Right cardiac atrium (tissue), 5 donors: ENCODE results near the gene CCDC107. TPM values are rescaled to one million over a fixed set of nuclear protein-coding genes. Genes with fewer than 3 reads are reported as not detected.

Source experiments
- ATAC-seq, 2 donors: fragments of 200-7000 bp; cut with Tn5 transposase; one replicate each; pipeline versions ENCODE4 v1.8.0 to v1.9.1; 2020; ENCODE audit warnings: moderate library complexity in 2 of 2, mild to moderate bottlenecking in 1 of 2
- DNase-seq, 3 donors: peaks; one replicate each; pipeline ENCODE4 v3.0.0-alpha.2; 2020
- H3K27ac ChIP-seq: one replicate; pipeline ENCODE4 v1.5.1; 2013; ENCODE audit warnings: mild to moderate bottlenecking, low read length, control low read depth, moderate library complexity
- H3K27me3 ChIP-seq: one replicate; pipeline ENCODE4 v1.6.1; 2013; ENCODE audit not compliant: control insufficient read depth, insufficient read depth
- H3K4me1 ChIP-seq: one replicate; pipeline ENCODE4 v1.6.1; 2013; ENCODE audit warnings: low read length; ENCODE audit not compliant: control insufficient read depth, insufficient read depth
- H3K4me3 ChIP-seq: one replicate; pipeline ENCODE4 v1.5.1; 2013; ENCODE audit warnings: low read length, control low read depth
- H3K9me3 ChIP-seq: one replicate; pipeline ENCODE4 v1.6.1; 2013; ENCODE audit warnings: low read length; ENCODE audit not compliant: control insufficient read depth
- WGBS: extraction: QIAGEN DNeasy Blood & Tissue Kit; methylation state at CpG from one replicate; pipeline ENCODE4 v1.1.7; 2013; 5-methylcytosine and 5-hydroxymethylcytosine counted together
- intact Hi-C, 4 donors: fragments of 100-400 bp; cut with DNase I; formaldehyde crosslinking; loops; one replicate each; pipeline versions ENCODE4 v1.11.0 to v1.14.0; 2022 to 2023
- polyA plus RNA-seq: library from polyadenylated mRNA; stranded (reverse); fragments of 200-250 nt; gene quantifications from one replicate; pipeline ENCODE4 v1.2.3, GENCODE V29; 2013
- total RNA-seq, 4 donors: library from RNA; stranded (reverse); fragmentation: NEBNext Ultra II Directional; extraction: Animal tissue kit (Norgen Biotek cat#: 25700); gene quantifications; one replicate each; pipeline ENCODE4 v1.2.1, GENCODE V29; 2021
- donor health status: healthy with polysubstance abuse.
- donor health status: DM: no; HTN: yes; CAD: no.
- donor health status: DM: no; HTN: no; CAD: no.
- donor health status: DM: no; HTN: yes; CAD: no; lungs with severe emphysema.
- donor health status: DM: yes; HTN: yes; CAD: no.

The CCDC107 gene
- total and polyA plus RNA-seq, 5 donors: 54.7 to 75.0 (median 61.1) TPM

- intact Hi-C loops: loop anchor here in 1 of 4 donors (5.0 kb wide), 1 partner anchor 36 kb away; no protein-coding TSS in a partner anchor
- no peak for ATAC-seq
- no peaks in the 10 kb centered on the region for H3K4me1 ChIP-seq
Measured at GRCh38 chr9:35691334-35691650, 33.2 kb downstream of the CCDC107 start.

DNA sequence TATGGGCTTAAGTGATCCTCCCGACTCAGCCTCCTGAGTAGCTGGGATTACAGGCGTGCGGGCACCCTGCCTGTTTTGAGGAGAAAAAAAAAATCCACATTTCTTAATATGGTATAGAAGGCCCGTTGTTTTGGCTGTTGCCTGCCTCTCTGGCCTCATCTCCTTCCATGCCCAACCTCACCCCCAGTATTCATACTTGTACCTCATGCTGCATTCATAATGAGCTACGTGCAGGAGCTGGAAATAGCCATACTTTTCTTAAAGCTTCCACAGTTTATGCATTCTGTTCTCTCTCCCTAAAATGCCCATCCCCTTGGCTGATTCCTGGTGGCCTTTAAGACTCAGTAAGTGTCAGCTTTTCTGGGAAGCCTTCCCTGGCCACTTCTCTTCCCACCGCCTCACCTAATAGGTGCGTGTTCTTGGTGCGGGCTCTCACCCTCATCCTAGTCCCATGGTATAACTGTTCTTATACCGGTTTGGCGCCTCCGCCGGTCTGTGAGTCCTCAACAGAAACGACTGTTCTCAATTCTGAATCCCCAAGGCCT lies 33.7 kb downstream of the CCDC107 start:
- H3K4me1 ChIP-seq: no peaks in the 10 kb centered on the region
- WGBS: 69% methylated on average over 13 of the region's 13 CpGs
- ATAC-seq (no peak), DNase-seq (no peak)
- no peak overlapping the region for H3K4me3 ChIP-seq
- intact Hi-C loops: loop anchor here in 1 of 4 donors (5.0 kb wide), 1 partner anchor 35 kb away; no protein-coding TSS in a partner anchor
- peak overlapping the region; percentile 21 for H3K27ac ChIP-seq
- no peaks in the 10 kb centered on the region for H3K9me3 ChIP-seq
- H3K27me3 ChIP-seq: no peaks in the 10 kb centered on the region

More at GRCh38 chr9:35691334-35691650, 33.2 kb downstream of the CCDC107 start:
- DNase-seq: no peak
- H3K4me3 ChIP-seq: peak overlapping the region; percentile 70
- peak overlapping the region; percentile 93 for H3K27ac ChIP-seq
- 15% methylated on average over 10 of the region's 10 CpGs for WGBS
- H3K27me3 ChIP-seq: no peaks in the 10 kb centered on the region
- H3K9me3 ChIP-seq: no peaks in the 10 kb centered on the region

DNA sequence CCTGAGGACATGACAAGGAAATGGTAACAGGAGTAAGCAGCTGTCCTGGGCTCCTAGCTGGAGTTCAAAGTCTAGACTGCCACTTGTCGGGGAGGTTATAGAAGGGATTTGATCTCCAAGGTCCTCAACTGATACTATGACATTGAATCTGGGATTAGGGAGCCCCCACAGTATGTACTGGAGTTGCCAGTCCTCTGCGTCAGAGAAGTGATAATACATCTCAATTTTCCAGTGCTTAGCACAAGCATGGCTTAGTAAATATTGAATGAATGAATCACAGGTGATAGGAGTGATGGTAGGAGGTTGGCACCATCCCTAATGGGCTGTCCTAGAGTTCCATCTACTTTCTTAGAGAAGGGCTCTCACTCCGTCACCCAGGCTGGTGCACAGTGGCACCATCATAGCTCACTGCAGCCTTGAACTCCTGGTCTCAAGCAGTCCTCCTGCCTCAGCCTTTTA lies 37.9 kb downstream of the CCDC107 start:
- H3K27me3 ChIP-seq: no peaks in the 10 kb centered on the region
- H3K27ac ChIP-seq: no peak overlapping the region
- H3K4me3 ChIP-seq: no peak overlapping the region
- ATAC-seq: no peak
- no peak for DNase-seq
- 92% methylated on average over 3 of the region's 3 CpGs for WGBS
- intact Hi-C loops: loop anchor here in 1 of 4 donors (5.0 kb wide), 1 partner anchor 34 kb away; no protein-coding TSS in a partner anchor
- no peaks in the 10 kb centered on the region for H3K9me3 ChIP-seq
- no peaks in the 10 kb centered on the region for H3K4me1 ChIP-seq

- ATAC-seq (peak; percentile 68 to 71), DNase-seq (peak; percentile 61 to 81 (median 77))
- Histone ChIP-seq H3K4me3 (no peak overlapping the region), H3K4me1 (no peaks in the 10 kb centered on the region), H3K9me3 (no peaks in the 10 kb centered on the region), H3K27me3 (no peaks in the 10 kb centered on the region), H3K27ac (peak overlapping the region; percentile 6)
- WGBS: 38% methylated on average over 9 of the region's 9 CpGs
- intact Hi-C loops: loop anchor here in 1 of 4 donors (5.0 kb wide), 1 partner anchor 34 kb away; no protein-coding TSS in a partner anchor
Measured at GRCh38 chr9:35696520-35697215, 38.6 kb downstream of the CCDC107 start.

DNA sequence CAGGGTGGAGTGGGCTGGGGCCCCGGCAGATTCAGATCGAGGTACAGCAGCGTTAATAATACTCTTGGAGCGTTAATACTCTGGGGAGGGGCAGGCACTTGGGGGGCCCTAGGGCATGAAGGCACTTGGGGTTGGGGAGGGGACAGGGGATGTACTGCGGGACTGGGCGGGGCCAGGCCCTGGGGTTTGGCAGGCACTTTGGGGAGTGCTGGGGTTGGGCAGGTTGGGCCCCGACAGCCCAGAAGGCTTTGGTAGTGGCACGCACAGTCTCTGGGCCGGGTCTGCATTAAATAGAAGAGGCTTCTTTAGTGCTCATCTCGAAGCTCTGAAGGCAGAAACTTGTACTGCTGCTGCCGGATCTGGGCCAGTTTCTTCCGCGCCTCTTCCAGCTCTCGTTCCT lies 39.4 kb downstream of the CCDC107 start:
- Histone ChIP-seq H3K9me3 (no peaks in the 10 kb centered on the region), H3K4me3 (no peak overlapping the region), H3K4me1 (no peaks in the 10 kb centered on the region), H3K27me3 (no peaks in the 10 kb centered on the region), H3K27ac (no peak overlapping the region)
- intact Hi-C loops: loop anchor here in 1 of 4 donors (5.0 kb wide), 1 partner anchor 35 kb away; no protein-coding TSS in a partner anchor
- DNase-seq (no peak), ATAC-seq (peak; percentile 18 to 26)
- 76% methylated on average over 14 of the region's 14 CpGs for WGBS

DNA sequence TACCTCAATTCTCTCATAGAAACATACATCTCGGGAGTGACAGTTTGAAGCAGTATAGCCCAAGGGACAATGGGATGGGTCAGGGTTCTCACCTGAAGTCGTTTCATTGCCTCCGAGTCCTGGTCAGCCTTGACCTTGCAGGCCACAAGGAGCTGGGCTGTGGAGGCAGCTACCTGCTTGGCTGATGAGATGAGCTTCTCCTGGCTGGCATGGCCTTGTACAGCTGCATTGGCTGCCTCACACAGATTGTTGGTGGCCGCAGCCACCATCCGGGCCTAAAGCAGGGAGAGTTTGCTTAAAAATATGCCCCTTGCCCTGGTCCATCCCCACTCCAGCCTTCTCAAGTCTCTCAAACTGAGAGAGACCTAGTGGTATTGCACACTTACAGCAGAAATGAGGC lies 40.1 kb downstream of the CCDC107 start:
- Histone ChIP-seq H3K27ac (no peak overlapping the region), H3K4me1 (no peaks in the 10 kb centered on the region), H3K4me3 (no peak overlapping the region), H3K27me3 (no peaks in the 10 kb centered on the region), H3K9me3 (no peaks in the 10 kb centered on the region)
- 90% methylated on average over 5 of the region's 5 CpGs for WGBS
- intact Hi-C loops: loop anchor here in 1 of 4 donors (5.0 kb wide), 1 partner anchor 36 kb away; no protein-coding TSS in a partner anchor
- no peak for DNase-seq
- ATAC-seq: no peak

- intact Hi-C loops: no loop called here
- DNase-seq (no peak), ATAC-seq (no peak)
- Histone ChIP-seq H3K27me3 (no peaks in the 10 kb centered on the region), H3K4me3 (no peak overlapping the region), H3K4me1 (no peaks in the 10 kb centered on the region), H3K27ac (no peak overlapping the region), H3K9me3 (no peaks in the 10 kb centered on the region)
- 81% methylated on average over 11 of the region's 11 CpGs for WGBS
Measured at GRCh38 chr9:35700031-35700430, 41.9 kb downstream of the CCDC107 start.

DNA sequence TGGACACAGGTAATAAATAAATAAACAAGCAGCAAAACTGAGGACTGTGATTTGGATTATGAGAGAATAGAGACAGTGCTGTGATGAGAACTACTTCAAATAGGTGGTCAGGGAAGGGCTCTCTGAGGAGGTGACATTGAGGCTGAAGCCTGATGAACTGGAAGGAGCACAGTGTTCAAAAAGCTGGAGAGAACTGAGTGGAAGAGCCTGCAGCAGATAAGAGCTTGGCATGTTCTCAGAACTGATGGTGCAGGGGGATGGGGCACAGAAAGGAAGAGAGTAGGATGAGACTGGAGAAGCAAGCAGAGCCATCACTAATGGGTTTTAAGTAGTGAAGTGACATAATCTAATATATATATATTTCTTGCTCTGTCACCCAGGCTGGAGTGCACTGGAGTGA lies 42.9 kb downstream of the CCDC107 start:
- no peak overlapping the region for H3K4me3 ChIP-seq
- no peak overlapping the region for H3K27ac ChIP-seq
- no peaks in the 10 kb centered on the region for H3K27me3 ChIP-seq
- no peak for DNase-seq
- ATAC-seq: peak in 1 of 2 donors; percentile 53
- no peaks in the 10 kb centered on the region for H3K4me1 ChIP-seq
- H3K9me3 ChIP-seq: no peaks in the 10 kb centered on the region
- intact Hi-C loops: no loop called here

DNA sequence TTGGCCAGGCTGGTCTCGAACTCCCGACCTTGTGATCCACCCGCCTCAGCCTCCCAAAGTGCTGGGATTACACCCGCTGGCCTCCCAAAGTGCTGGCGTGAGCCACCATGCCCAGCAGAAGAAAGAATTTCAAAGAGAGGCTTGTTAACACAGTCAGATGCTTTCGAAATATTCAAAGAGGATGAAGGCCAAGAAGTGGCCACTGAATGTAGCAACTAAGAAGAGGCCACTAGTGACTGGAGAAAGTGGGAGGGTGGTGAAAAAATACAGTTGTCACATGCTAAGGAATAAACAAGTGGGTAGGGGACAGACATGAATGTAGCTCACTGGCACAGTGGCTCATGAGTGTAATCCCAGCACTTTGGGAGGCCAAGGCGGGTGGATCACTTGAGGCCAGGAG lies 44.6 kb downstream of the CCDC107 start:
- no peak overlapping the region for H3K27ac ChIP-seq
- H3K9me3 ChIP-seq: no peaks in the 10 kb centered on the region
- no peak overlapping the region for H3K4me3 ChIP-seq
- no peak for DNase-seq
- no peak for ATAC-seq
- H3K4me1 ChIP-seq: no peaks in the 10 kb centered on the region
- intact Hi-C loops: no loop called here
- no peaks in the 10 kb centered on the region for H3K27me3 ChIP-seq
- 93% methylated on average over 7 of the region's 7 CpGs for WGBS

DNA sequence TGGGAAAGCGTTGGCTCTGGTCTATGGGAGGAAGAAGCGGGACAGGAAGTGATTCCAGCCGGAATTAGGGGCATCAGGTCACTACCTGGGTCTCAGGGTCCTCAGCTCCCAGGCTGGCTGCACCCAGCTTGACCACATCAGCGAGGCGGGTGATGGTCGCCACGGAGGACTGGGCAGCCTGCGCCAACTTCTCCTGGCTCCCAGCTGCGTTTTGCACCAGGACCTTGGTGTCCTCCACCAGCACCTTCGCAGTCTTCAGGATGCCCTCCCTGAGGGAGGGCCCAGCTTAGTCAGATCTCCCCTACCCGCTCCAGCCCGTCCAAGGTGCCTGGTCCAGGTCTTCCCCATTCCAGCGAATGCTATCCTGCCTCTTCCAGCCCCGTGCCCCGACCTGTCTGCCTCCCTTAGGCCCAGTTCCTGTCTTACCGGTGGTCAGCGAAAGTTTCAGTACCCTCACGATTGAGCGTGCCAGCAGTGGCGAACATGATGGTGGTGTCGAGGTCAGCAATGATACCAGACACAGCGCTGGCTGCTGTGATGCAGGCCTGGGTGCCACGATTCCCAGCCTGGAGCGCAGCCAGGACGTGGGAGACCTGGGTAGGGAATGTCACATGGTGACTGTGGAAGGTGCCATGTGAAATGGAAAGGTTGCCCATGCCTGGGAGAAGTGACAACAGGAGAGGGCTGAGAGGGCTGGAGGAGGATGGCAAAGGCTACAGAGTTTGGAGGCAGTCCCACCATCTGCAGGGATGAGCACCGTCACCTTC lies 46.0 kb downstream of the CCDC107 start:
- ATAC-seq (peak; percentile 13 to 37), DNase-seq (peak in 2 of 3 donors; percentile 72 to 84)
- Histone ChIP-seq H3K27me3 (no peaks in the 10 kb centered on the region), H3K9me3 (no peaks in the 10 kb centered on the region), H3K4me1 (no peaks in the 10 kb centered on the region), H3K4me3 (no peak overlapping the region), H3K27ac (no peak overlapping the region)
- intact Hi-C loops: no loop called here
- WGBS: 88% methylated on average over 26 of the region's 26 CpGs

- 69% methylated on average over 8 of the region's 8 CpGs for WGBS
- intact Hi-C loops: no loop called here
- Histone ChIP-seq H3K27ac (no peak overlapping the region), H3K9me3 (no peaks in the 10 kb centered on the region), H3K4me1 (no peaks in the 10 kb centered on the region), H3K27me3 (no peaks in the 10 kb centered on the region), H3K4me3 (no peak overlapping the region)
- DNase-seq: no peak
- no peak for ATAC-seq
Measured at GRCh38 chr9:35705372-35705771, 47.3 kb downstream of the CCDC107 start.
